Fibroblast of mammary gland (primary cell): ENCODE results near the gene MEGF9.
A peak's percentile ranks its signal among the peaks of the same experiment; 100 is the strongest.

Experiments used
- DNase-seq: peaks from one replicate; pipeline ENCODE4 v3.0.0-alpha.2; 2010; ENCODE audit warnings: low read depth
- H3K4me3 ChIP-seq: 2 replicates; pipeline ENCODE4 v1.5.1; 2011; ENCODE audit warnings: low read depth, mild to moderate bottlenecking, low read length, moderate library complexity; ENCODE audit not compliant: control insufficient read depth
- TF ChIP-seq, protein P1 (sequence below): conservative IDR thresholded peaks from 2 replicates; pipeline ENCODE4 v1.5.1; 2011; ENCODE audit warnings: low read depth, low read length, inconsistent platforms; ENCODE audit not compliant: control insufficient read depth, insufficient read depth

The MEGF9 gene

DNA sequence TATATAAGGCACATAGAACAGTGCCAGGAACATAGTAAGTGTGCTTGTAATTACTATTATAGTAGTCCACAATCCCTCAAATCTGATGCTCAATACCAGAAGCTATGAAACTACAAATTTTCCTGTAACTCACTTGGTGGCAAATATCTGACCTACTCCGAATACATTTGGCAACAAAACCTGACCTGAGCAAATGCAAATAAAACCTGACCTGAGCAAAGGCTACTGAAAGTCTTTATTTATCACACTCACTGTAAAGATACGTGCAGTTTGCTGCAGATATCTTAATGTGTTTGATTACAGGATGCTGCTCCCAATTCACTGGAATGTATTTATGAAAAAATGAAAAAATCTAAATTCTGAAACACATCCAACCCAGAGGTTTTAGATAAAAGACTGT, 7.1 kb downstream of the MEGF9 start:
- TF ChIP-seq, protein P1, sequence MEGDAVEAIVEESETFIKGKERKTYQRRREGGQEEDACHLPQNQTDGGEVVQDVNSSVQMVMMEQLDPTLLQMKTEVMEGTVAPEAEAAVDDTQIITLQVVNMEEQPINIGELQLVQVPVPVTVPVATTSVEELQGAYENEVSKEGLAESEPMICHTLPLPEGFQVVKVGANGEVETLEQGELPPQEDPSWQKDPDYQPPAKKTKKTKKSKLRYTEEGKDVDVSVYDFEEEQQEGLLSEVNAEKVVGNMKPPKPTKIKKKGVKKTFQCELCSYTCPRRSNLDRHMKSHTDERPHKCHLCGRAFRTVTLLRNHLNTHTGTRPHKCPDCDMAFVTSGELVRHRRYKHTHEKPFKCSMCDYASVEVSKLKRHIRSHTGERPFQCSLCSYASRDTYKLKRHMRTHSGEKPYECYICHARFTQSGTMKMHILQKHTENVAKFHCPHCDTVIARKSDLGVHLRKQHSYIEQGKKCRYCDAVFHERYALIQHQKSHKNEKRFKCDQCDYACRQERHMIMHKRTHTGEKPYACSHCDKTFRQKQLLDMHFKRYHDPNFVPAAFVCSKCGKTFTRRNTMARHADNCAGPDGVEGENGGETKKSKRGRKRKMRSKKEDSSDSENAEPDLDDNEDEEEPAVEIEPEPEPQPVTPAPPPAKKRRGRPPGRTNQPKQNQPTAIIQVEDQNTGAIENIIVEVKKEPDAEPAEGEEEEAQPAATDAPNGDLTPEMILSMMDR: no peak
- no peak for DNase-seq
- H3K4me3 ChIP-seq: no peak overlapping the region

- no peak overlapping the region for H3K4me3 ChIP-seq
- no peak for DNase-seq
- TF ChIP-seq, protein P1: no peak
Measured at GRCh38 chr9:120705174-120705573, 9.1 kb downstream of the MEGF9 start.

DNA sequence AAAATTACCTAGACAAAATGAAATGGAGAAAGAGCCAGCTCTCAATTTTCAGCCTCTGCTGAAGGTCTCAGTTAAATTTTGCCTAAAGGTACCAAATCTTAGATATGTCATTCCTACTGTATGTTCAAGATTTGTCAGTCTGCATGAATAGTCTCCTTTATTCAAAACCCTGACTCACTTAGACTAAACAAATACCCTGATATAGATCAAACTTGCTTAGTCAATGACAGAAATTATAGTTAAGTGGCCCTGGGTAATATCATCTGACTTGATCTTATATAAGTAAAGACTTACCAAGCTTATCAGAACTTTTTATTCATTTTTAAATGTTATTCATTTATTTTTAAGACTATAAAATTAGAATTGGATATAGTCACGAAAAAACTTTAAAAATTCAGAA, 12.2 kb downstream of the MEGF9 start:
- TF ChIP-seq, protein P1: no peak
- DNase-seq: no peak

DNA sequence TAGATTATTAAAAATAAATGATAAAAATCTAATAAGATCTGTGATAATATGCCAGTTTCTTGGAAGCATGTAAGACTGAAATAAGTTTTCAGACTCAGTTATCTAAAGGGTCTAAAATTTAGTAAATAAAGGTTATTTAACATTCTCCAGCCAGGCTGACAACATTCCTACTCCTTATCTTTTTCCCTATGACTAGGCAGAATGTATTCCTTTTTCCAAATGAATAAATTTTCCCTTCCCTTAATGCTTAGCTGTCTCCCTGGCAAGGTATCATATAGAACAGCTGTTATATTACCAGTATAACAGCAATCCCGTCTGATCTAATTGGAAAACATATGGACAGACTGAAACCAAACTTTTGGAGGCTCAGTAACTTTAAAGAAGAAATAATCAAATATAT, 13.0 kb downstream of the MEGF9 start:
- TF ChIP-seq, protein P1: no peak
- no peak overlapping the region for H3K4me3 ChIP-seq
- no peak for DNase-seq

More for the DNA sequence above, 12.2 kb downstream of the MEGF9 start:
- H3K4me3 ChIP-seq: no peak overlapping the region

GRCh38 chr9:120698766-120699165, 15.5 kb downstream of the MEGF9 start:
- H3K4me3 ChIP-seq: no peak overlapping the region
- peak; percentile 25 for DNase-seq
- TF ChIP-seq, protein P1: no peak

DNA sequence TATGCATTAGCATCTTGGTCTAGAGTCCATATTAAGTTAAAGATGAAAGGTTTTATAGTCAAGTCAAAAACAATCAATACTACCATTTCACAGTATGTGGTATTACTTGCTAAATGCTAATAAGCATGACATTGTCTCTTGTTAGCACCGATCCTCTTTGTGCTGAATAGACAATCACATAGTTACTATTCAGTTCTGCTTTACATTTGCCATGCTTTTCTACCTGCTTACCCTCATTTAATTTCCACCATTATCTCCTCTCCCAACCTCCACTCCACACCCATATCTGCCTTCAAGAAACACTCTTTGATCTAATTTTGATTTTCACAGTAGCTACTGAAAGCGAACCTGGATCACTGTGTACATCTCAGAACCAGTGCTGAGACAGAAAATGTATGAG, 16.8 kb downstream of the MEGF9 start:
- no peak overlapping the region for H3K4me3 ChIP-seq
- DNase-seq: no peak
- TF ChIP-seq, protein P1: no peak
